Astrocyte of the hippocampus (primary cell): ENCODE results near the gene IL20RA.
"Not testable (repeated sequence)": the region's sequence is repeated elsewhere in the genome, so short reads cannot be mapped to it uniquely, and the experiment has no call there.

Experiments used
- DNase-seq: peaks from one replicate; pipeline ENCODE4 v3.0.0; 2011; ENCODE audit warnings: low read depth, low spot score

Gene IL20RA

GRCh38 chr6:136973781-136974180 lies 71.0 kb downstream of the IL20RA start:
- not testable (repeated sequence) for DNase-seq

DNA sequence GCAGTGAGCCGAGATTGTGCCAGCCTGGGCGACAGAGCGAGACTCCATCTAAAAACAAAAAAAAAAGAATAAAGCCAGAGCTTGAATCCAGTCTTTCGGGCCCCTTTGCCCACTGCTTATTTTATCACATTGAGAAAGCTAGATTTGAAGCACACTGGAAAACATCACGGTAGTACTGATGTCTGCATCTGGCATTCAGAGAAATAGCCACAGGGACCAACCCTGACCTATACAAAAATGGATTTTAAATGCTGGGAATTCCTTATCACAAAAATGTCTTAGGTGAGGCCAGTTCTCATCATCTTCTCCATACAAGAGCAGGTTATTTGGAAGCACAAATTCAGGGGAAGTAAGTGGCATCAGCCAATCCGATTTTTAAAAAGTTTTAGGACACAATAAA lies 73.2 kb downstream of the IL20RA start:
- no peak for DNase-seq

- DNase-seq: no peak
Observed at GRCh38 chr6:136969930-136970329, 74.8 kb downstream of the IL20RA start.

DNA sequence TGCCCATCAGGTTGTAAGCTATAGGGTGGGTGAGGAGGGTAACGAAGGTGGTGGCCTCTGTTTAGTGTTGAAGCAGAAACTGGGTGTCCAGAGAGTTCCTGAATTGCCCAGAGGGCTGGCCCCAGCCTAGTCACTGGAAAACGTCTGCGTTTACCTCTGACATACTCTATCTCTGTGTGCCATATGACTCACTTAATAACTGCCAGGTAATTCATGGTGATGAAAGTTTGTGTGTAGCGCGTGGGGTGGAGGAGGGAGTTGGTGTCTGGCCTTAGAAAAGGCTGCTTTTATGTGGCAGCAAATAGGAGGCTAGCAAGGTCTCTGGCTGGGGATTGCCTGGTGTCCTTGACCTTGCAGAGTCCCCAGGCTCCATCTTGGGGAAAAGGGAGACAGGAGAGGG lies 75.3 kb downstream of the IL20RA start:
- DNase-seq: no peak

- no peak for DNase-seq
Observed at GRCh38 chr6:136968837-136969236, 75.9 kb downstream of the IL20RA start.

DNA sequence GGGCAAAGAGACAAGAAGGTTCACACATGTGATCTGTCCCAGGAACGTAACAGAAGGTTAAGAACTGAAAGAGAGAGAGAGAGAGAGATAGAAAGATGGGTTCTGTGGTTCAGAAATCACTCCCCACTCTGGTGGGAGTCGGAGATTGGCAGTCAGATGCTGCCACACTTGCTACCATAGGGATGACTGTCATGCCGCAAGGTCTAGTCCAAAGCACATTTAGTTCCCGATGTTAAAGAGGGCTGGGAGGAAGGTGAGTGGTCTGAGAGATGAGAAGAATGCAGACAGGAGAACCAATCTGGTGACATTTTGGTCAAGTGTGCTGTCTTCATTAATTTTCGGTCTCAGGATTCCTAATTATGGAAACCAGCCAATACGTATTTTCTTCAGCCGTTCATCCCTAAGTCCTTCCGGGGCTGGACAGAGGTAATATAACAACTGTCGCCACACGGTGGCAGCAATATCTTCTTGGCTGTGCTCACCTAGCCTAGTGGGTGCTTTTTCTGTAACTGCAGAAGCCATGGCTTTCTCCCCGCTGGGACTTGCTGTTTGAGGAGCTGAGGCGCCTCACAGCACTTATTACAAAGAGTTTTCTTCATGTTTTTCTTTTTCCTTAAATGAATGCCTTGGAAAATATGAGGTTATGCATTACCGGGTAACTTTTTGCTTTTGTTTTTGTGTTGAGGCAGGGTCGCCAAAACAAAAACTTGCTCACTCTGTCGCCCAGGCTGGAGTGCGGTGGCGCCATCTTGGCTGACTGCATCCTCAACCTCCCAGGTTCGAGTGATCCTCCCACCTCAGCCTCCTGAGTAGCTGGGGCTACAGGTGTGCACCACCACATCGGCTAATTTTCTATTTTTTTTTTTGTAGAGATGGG lies 76.7 kb downstream of the IL20RA start:
- peak; percentile 82 for DNase-seq

DNA sequence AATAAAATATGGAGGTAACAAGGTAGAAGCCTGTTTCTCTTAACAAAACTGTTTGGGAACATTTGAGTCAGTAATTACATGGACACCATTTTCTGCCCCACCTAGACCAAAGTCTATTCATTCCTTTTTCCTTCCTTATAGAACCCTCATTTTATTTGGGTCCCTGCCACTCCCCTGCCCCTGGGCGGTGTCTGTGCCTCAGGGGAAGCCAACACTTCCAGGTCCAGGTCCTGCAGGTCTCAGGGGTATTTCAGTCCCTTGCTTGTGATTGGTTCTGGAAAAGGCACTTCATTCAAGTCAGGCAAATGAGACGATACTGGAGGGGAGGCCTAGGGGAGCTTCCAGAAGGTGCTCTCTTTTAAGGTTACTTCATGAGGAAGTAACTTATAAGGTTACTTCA lies 80.4 kb downstream of the IL20RA start:
- DNase-seq: no peak

- no peak for DNase-seq
Observed at GRCh38 chr6:136963259-136963658, 81.5 kb downstream of the IL20RA start.

GRCh38 chr6:136962661-136963060 lies 82.1 kb downstream of the IL20RA start:
- DNase-seq: no peak

DNA sequence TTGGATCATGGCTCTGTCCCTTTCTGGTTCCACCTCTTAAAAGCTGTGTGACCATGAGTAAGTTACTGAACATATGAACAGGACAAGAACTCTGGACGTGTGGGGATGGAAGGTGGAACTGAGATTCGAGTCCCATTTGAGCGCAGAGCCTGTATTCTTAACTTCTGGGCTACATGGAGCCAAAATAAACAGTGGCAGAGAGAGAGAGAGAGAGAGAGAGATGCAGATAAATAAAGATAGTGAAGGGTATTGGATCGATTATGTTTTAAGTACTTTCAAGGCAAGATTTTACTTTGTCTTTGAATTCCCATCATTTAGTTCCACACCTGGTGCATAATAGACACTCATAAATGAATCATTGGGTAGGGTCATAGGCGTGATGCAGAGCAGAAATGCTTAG lies 82.9 kb downstream of the IL20RA start:
- DNase-seq: no peak

- DNase-seq: no peak
Observed at GRCh38 chr6:136960781-136961180, 84.0 kb downstream of the IL20RA start.

GRCh38 chr6:136959935-136960334 lies 84.8 kb downstream of the IL20RA start:
- DNase-seq: not testable (repeated sequence)

- no peak for DNase-seq
Observed at GRCh38 chr6:136959471-136959891, 85.3 kb downstream of the IL20RA start.

DNA sequence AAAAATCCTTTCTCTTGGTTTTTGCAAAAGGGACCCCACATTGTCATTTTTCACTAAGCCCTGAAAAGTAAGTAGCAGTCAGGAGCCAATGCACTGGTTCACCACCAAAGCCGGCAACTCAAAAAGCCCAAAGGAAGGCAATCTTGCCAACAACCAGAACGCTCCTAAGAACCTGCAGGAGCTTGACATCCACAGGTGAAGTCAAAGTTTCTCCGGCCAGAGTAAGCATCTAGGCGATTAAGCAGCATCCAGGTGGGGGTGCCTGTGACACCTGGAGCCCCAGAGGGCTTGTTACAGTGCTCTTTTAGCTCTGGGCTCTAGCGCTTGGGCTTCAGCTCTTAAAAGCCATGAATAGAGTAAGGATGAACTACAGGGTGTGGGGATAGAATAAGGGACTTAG lies 86.6 kb downstream of the IL20RA start:
- no peak for DNase-seq

DNA sequence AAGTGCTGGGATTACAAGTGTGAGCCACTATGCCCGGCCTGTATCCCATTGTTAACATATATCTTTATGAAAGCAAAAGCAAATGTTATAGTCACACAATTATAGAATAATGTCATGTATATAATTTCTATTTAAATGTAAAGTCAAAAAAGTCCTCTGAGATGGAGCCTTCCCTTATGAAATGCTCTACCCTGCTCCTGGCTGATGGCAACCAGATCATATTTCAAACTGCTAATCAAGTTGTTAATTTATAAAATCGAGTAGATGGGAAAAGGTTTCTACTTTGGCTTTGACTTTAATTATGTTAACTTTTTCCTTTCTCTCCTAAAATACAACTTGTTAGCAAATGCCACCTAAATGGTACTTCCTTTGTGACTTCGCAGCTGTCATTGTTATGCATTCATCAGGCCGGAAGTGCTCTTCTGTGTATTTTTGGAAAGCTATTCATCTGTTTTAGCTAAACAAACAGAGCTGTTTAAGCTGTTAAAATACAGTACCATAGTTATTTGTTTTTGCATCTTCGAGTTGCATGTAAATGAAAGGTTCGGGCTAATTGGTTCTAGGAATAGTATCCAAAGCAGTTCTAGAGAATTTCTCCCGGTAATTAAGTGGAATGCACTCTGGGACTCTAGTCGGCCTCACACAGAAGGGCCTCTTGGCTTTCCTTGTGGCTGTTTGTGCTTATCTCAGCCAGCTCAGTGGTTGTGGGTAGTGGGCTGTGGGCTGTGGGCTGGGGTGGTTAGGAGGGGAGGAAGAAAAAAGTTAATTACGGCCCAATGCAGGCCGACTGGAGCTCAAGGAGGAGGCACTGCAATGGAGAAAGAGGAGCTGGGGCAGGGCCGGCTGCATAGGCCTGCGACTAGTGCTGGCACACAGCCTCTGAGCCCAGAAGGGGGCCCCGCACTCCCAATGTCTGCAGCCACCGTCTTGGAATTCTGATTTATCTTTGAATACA lies 87.9 kb downstream of the IL20RA start:
- peak; percentile 77 for DNase-seq

DNA sequence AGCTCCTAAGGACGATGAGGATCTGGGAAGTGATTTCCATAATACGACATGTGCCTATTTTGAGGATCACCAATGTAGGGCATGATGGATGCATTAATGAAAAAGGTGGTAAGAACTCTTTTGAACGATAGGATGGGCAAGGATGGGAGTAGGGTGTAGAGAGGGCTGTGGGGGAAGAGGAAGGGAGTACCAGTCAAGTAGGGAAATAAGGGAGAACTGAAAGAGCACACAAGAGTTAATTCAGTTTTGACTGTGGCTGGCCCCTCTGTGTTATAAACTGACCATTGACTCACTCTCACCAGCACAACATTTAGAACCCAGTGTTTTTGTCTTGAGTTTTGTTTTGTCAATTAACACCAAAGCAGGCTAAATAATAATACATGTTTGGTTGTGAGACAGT lies 89.6 kb downstream of the IL20RA start:
- no peak for DNase-seq

- peak; percentile 45 for DNase-seq
Observed at GRCh38 chr6:136952714-136953260, 92.0 kb downstream of the IL20RA start.

DNA sequence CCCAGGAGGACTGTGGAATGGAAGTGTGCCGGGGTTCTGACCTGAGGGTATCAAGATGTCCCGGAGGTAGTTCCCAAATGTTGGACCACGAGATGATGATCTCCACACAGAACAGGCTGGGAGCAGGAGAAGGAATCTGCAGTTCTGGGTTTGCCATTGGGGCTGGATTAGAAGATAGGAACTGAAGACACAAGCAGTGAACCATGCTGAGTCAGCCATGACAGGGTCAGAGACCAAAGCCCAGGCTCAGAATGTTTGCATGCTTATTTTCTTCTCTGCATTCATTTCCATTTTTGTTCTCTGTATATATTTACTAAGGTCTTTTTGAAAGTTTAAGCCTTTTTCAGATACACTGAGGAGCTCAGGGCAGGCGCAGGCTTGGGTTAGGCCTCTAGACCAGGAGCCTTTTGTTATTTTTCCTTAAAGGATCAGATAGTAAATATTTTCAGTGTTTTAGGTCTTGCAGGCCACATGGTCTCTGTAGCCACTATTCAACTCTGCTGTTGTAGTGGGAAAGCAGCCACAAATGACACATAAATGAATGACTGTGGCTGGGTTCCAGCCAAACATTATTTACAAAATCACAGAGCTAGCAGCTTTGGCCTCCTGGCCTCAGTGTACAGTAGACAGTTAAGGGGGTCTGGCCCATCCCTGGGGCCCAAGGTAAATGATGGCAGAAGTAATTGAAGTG lies 94.2 kb downstream of the IL20RA start:
- DNase-seq: peak; percentile 35
